ENCODE results near the gene SEMA4C. TPM values are rescaled to one million over a fixed set of nuclear protein-coding genes. Genes with fewer than 3 reads are reported as not detected.

SEMA4C gene
- total RNA-seq, 2 donors from 2014 or later: 82.5 to 92.1 TPM

DNA sequence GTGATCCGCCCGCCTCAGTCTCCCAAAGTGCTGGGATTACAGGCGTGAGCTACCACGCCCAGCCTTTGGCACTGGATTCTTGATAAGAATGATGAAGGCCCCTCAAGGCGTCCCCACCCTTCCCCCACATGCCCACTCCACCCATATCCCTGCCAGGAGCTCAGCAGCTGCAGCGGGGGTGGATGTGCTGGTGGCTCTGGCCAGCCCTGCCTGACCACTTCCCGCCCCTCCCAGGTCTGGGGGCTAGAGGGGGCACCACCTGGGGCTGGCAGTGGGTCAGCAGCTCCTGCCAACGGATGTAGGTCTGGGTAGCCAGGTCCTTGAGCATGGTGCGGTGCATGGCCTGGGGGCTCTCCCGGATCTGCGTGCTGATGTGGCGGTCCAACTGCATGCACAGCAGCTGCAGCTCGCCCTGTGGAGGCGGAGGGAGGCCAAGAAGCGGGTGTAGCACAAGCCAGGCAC is 7.8 kb upstream of the SEMA4C start:
- 89 to 93% methylated on average over 11 to 15 of the region's 15 CpGs for WGBS, 2 experiments (ENCODE audit: insufficient coverage in 1 of 2, insufficient read length in 1 of 2)
- no peak for DNase-seq
- H3K9me3 Mint-ChIP-seq: no peaks in the 10 kb centered on the region
- H3K4me3 Mint-ChIP-seq: no peak overlapping the region
- Histone ChIP-seq H3K36me3 (ENCODE audit: control insufficient read depth, insufficient read depth, low read length) (no peaks in the 10 kb centered on the region), H3K9ac (ENCODE audit: extremely low read depth, low read length, poor library complexity, severe bottlenecking) (no peak overlapping the region), H3K27ac (ENCODE audit: low read depth, low read length) (no peak overlapping the region), H3K27me3 (ENCODE audit: control insufficient read depth, insufficient read depth, low read length, poor library complexity, severe bottlenecking) (no peaks in the 10 kb centered on the region), H3K4me1 (ENCODE audit: control insufficient read depth, insufficient read depth, low read length) (peaks cover 33% of the 10 kb centered on the region), H3K9me3 (ENCODE audit: control insufficient read depth, low read length) (no peaks in the 10 kb centered on the region), H3K4me3 (ENCODE audit: low read length) (no peak overlapping the region)
- H3K27me3 Mint-ChIP-seq (ENCODE audit: insufficient read depth): peaks cover 2% of the 10 kb centered on the region
- no peaks in the 10 kb centered on the region for H3K36me3 Mint-ChIP-seq (ENCODE audit: low read depth)
- no peak overlapping the region for H3K27ac Mint-ChIP-seq
- peaks cover 58% of the 10 kb centered on the region for H3K4me1 Mint-ChIP-seq
- TF ChIP-seq, protein P1, sequence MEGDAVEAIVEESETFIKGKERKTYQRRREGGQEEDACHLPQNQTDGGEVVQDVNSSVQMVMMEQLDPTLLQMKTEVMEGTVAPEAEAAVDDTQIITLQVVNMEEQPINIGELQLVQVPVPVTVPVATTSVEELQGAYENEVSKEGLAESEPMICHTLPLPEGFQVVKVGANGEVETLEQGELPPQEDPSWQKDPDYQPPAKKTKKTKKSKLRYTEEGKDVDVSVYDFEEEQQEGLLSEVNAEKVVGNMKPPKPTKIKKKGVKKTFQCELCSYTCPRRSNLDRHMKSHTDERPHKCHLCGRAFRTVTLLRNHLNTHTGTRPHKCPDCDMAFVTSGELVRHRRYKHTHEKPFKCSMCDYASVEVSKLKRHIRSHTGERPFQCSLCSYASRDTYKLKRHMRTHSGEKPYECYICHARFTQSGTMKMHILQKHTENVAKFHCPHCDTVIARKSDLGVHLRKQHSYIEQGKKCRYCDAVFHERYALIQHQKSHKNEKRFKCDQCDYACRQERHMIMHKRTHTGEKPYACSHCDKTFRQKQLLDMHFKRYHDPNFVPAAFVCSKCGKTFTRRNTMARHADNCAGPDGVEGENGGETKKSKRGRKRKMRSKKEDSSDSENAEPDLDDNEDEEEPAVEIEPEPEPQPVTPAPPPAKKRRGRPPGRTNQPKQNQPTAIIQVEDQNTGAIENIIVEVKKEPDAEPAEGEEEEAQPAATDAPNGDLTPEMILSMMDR (conservative IDR thresholded peaks at IDR 0.05): no peak

DNA sequence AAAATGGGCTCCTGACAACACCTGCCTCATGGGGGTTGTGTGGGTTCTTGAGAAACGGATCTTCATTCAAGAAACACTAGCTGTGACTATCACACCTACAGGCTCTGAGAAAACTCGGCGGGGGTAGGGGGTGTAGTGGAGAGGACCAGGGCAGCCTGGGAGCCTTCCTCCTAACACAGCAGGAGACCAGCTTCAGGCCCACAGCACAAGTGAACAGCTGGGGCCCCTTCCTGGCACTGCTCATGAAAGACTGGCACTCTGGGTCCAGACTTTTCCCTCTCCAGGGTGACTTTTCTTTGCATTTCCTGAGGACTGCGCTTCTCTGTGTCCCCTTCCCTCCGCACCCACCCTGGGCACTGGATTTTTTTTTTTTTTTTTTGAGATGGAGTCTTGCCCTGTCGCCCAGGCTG is 7.2 kb upstream of the SEMA4C start:
- H3K4me3 ChIP-seq (ENCODE audit: low read length): no peak overlapping the region
- peaks cover 33% of the 10 kb centered on the region for H3K4me1 ChIP-seq (ENCODE audit: control insufficient read depth, insufficient read depth, low read length)
- Mint-ChIP-seq H3K27me3 (ENCODE audit: insufficient read depth) (peaks cover 2% of the 10 kb centered on the region), H3K36me3 (ENCODE audit: low read depth) (no peaks in the 10 kb centered on the region), H3K4me3 (no peak overlapping the region), H3K27ac (no peak overlapping the region), H3K9me3 (no peaks in the 10 kb centered on the region), H3K4me1 (peaks cover 54% of the 10 kb centered on the region)
- no peaks in the 10 kb centered on the region for H3K36me3 ChIP-seq (ENCODE audit: control insufficient read depth, insufficient read depth, low read length)
- whole genome bisulfite sequencing, 2 experiments (ENCODE audit: insufficient coverage in 1 of 2, insufficient read length in 1 of 2): 81% methylated on average over 6 of the region's 6 CpGs; no CpG with 5 or more reads in 1 of the 2 experiments
- no peak for DNase-seq
- no peaks in the 10 kb centered on the region for H3K9me3 ChIP-seq (ENCODE audit: control insufficient read depth, low read length)
- no peak overlapping the region for H3K27ac ChIP-seq (ENCODE audit: low read depth, low read length)
- no peaks in the 10 kb centered on the region for H3K27me3 ChIP-seq (ENCODE audit: control insufficient read depth, insufficient read depth, low read length, poor library complexity, severe bottlenecking)
- TF ChIP-seq, protein P1 (conservative IDR thresholded peaks at IDR 0.05): no peak
- H3K9ac ChIP-seq (ENCODE audit: extremely low read depth, low read length, poor library complexity, severe bottlenecking): no peak overlapping the region

DNA sequence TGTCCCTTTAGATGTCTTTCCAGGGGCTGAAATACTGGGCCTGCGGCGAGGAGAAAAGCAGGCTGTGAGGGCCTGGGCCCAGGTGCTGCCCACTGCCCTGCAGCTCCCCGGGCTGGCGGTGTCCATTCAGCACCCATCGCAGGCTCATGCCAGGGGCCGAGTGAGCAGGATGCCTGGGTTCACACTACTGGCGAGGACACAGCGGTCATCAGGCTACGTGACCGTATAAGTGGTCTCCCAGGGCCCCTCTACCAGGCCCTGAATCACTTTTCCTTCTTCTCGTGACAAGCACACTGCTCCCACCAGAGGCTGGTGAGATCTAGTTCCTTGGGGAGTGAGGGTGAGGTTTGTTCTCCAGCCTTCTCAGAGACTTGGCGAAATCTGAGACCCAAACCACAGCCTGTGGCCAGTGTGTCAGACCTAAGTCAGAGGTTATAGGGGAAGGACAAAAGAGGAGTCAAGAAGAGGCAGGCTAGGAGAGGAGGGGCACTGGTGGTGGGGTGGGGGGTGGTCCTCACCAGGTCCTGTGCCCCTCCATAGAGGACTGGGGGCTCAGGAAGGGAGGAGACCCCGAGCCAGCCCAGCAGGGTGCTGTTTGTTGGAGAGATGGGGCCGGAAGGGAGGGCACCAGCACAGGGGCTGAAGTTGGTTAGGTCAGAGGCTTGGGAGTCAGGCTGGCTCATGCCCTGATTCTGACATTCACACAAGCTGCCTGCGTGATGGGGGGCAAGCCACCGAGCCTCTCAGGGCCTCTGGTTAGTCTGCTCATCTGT is 6.6 kb upstream of the SEMA4C start:
- Histone ChIP-seq H3K4me3 (ENCODE audit: low read length) (no peak overlapping the region), H3K36me3 (ENCODE audit: control insufficient read depth, insufficient read depth, low read length) (no peaks in the 10 kb centered on the region), H3K9ac (ENCODE audit: extremely low read depth, low read length, poor library complexity, severe bottlenecking) (no peak overlapping the region), H3K27ac (ENCODE audit: low read depth, low read length) (peak overlapping the region; percentile 71), H3K9me3 (ENCODE audit: control insufficient read depth, low read length) (no peaks in the 10 kb centered on the region), H3K4me1 (ENCODE audit: control insufficient read depth, insufficient read depth, low read length) (peaks cover 27% of the 10 kb centered on the region), H3K27me3 (ENCODE audit: control insufficient read depth, insufficient read depth, low read length, poor library complexity, severe bottlenecking) (no peaks in the 10 kb centered on the region)
- Mint-ChIP-seq H3K4me1 (peaks cover 49% of the 10 kb centered on the region), H3K27ac (no peak overlapping the region), H3K36me3 (ENCODE audit: low read depth) (no peaks in the 10 kb centered on the region), H3K9me3 (no peaks in the 10 kb centered on the region), H3K4me3 (no peak overlapping the region), H3K27me3 (ENCODE audit: insufficient read depth) (peaks cover 2% of the 10 kb centered on the region)
- 87% methylated on average over 10 to 16 of the region's 16 CpGs for WGBS, 2 experiments (ENCODE audit: insufficient coverage in 1 of 2, insufficient read length in 1 of 2)
- TF ChIP-seq, protein P1 (conservative IDR thresholded peaks at IDR 0.05): no peak
- DNase-seq: no peak
